ENCODE results near the gene PAPPA.

PAPPA gene

GRCh38 chr9:116366241-116366640, 212.7 kb downstream of the PAPPA start:
- Mint-ChIP-seq H3K9me3 (no peaks in the 10 kb centered on the region), H3K4me1 (ENCODE audit: low read depth) (no peaks in the 10 kb centered on the region), H3K36me3 (ENCODE audit: low read depth) (no peaks in the 10 kb centered on the region), H3K4me3 (no peak overlapping the region), H3K27me3 (no peaks in the 10 kb centered on the region), H3K27ac (no peak overlapping the region)
- intact Hi-C loops (cut with micrococcal nuclease), result no loop called here

- intact Hi-C loops (cut with micrococcal nuclease), result no loop called here
- Mint-ChIP-seq H3K9me3 (no peaks in the 10 kb centered on the region), H3K27me3 (no peaks in the 10 kb centered on the region), H3K4me1 (ENCODE audit: low read depth) (no peaks in the 10 kb centered on the region), H3K4me3 (no peak overlapping the region), H3K27ac (no peak overlapping the region), H3K36me3 (ENCODE audit: low read depth) (no peaks in the 10 kb centered on the region)
Measured at GRCh38 chr9:116368680-116369079, 215.1 kb downstream of the PAPPA start.

- H3K4me1 Mint-ChIP-seq (ENCODE audit: low read depth), result no peaks in the 10 kb centered on the region
- intact Hi-C loops (cut with micrococcal nuclease), result no loop called here
- H3K4me3 Mint-ChIP-seq, result no peak overlapping the region
- H3K36me3 Mint-ChIP-seq (ENCODE audit: low read depth), result no peaks in the 10 kb centered on the region
- no peaks in the 10 kb centered on the region for H3K27me3 Mint-ChIP-seq
- H3K9me3 Mint-ChIP-seq, result no peaks in the 10 kb centered on the region
- H3K27ac Mint-ChIP-seq, result no peak overlapping the region
Measured at GRCh38 chr9:116369706-116370105, 216.1 kb downstream of the PAPPA start.

- no peak overlapping the region for H3K4me3 Mint-ChIP-seq
- no peaks in the 10 kb centered on the region for H3K4me1 Mint-ChIP-seq (ENCODE audit: low read depth)
- H3K9me3 Mint-ChIP-seq, result no peaks in the 10 kb centered on the region
- no peaks in the 10 kb centered on the region for H3K36me3 Mint-ChIP-seq (ENCODE audit: low read depth)
- H3K27me3 Mint-ChIP-seq, result no peaks in the 10 kb centered on the region
- intact Hi-C loops (cut with micrococcal nuclease), result no loop called here
- H3K27ac Mint-ChIP-seq, result no peak overlapping the region
Measured at GRCh38 chr9:116370556-116370955, 217.0 kb downstream of the PAPPA start.

GRCh38 chr9:116372081-116372673, 218.6 kb downstream of the PAPPA start:
- no peaks in the 10 kb centered on the region for H3K36me3 Mint-ChIP-seq (ENCODE audit: low read depth)
- no peak overlapping the region for H3K4me3 Mint-ChIP-seq

GRCh38 chr9:116372786-116373185, 219.2 kb downstream of the PAPPA start:
- Mint-ChIP-seq H3K36me3 (ENCODE audit: low read depth) (no peaks in the 10 kb centered on the region), H3K4me3 (no peak overlapping the region), H3K4me1 (ENCODE audit: low read depth) (no peaks in the 10 kb centered on the region), H3K9me3 (no peaks in the 10 kb centered on the region), H3K27ac (no peak overlapping the region), H3K27me3 (no peaks in the 10 kb centered on the region)
- intact Hi-C loops (cut with micrococcal nuclease), result no loop called here

More at GRCh38 chr9:116372081-116372673, 218.6 kb downstream of the PAPPA start:
- Mint-ChIP-seq H3K27ac (no peak overlapping the region), H3K27me3 (no peaks in the 10 kb centered on the region), H3K4me1 (ENCODE audit: low read depth) (no peaks in the 10 kb centered on the region), H3K9me3 (no peaks in the 10 kb centered on the region)
- intact Hi-C loops (cut with micrococcal nuclease), result no loop called here

GRCh38 chr9:116377179-116377798, 223.7 kb downstream of the PAPPA start:
- Mint-ChIP-seq H3K27ac (no peak overlapping the region), H3K36me3 (ENCODE audit: low read depth) (no peaks in the 10 kb centered on the region), H3K27me3 (no peaks in the 10 kb centered on the region), H3K4me3 (no peak overlapping the region), H3K4me1 (ENCODE audit: low read depth) (no peaks in the 10 kb centered on the region), H3K9me3 (no peaks in the 10 kb centered on the region)
- intact Hi-C loops (cut with micrococcal nuclease), result no loop called here

- H3K9me3 Mint-ChIP-seq, result no peaks in the 10 kb centered on the region
- H3K36me3 Mint-ChIP-seq (ENCODE audit: low read depth), result no peaks in the 10 kb centered on the region
- H3K27ac Mint-ChIP-seq, result no peak overlapping the region
- H3K4me3 Mint-ChIP-seq, result no peak overlapping the region
- H3K27me3 Mint-ChIP-seq, result no peaks in the 10 kb centered on the region
- intact Hi-C loops (cut with micrococcal nuclease), result no loop called here
- H3K4me1 Mint-ChIP-seq (ENCODE audit: low read depth), result no peaks in the 10 kb centered on the region
Measured at GRCh38 chr9:116378873-116379272, 225.3 kb downstream of the PAPPA start.

GRCh38 chr9:116379821-116380220, 226.2 kb downstream of the PAPPA start:
- Mint-ChIP-seq H3K4me1 (ENCODE audit: low read depth) (no peaks in the 10 kb centered on the region), H3K36me3 (ENCODE audit: low read depth) (no peaks in the 10 kb centered on the region), H3K27me3 (no peaks in the 10 kb centered on the region), H3K9me3 (no peaks in the 10 kb centered on the region), H3K4me3 (no peak overlapping the region), H3K27ac (no peak overlapping the region)
- intact Hi-C loops (cut with micrococcal nuclease), result no loop called here

GRCh38 chr9:116380496-116380995, 227.0 kb downstream of the PAPPA start:
- Mint-ChIP-seq H3K27me3 (no peaks in the 10 kb centered on the region), H3K4me3 (no peak overlapping the region), H3K4me1 (ENCODE audit: low read depth) (no peaks in the 10 kb centered on the region), H3K9me3 (no peaks in the 10 kb centered on the region), H3K27ac (no peak overlapping the region), H3K36me3 (ENCODE audit: low read depth) (no peaks in the 10 kb centered on the region)
- intact Hi-C loops (cut with micrococcal nuclease), result no loop called here

- Mint-ChIP-seq H3K4me1 (ENCODE audit: low read depth) (no peaks in the 10 kb centered on the region), H3K9me3 (no peaks in the 10 kb centered on the region), H3K27ac (no peak overlapping the region), H3K36me3 (ENCODE audit: low read depth) (no peaks in the 10 kb centered on the region), H3K27me3 (no peaks in the 10 kb centered on the region), H3K4me3 (no peak overlapping the region)
- intact Hi-C loops (cut with micrococcal nuclease), result no loop called here
Measured at GRCh38 chr9:116381350-116381749, 227.8 kb downstream of the PAPPA start.

- Mint-ChIP-seq H3K9me3 (no peaks in the 10 kb centered on the region), H3K36me3 (ENCODE audit: low read depth) (no peaks in the 10 kb centered on the region), H3K4me1 (ENCODE audit: low read depth) (no peaks in the 10 kb centered on the region), H3K27ac (no peak overlapping the region), H3K4me3 (no peak overlapping the region), H3K27me3 (no peaks in the 10 kb centered on the region)
- intact Hi-C loops (cut with micrococcal nuclease), result no loop called here
Measured at GRCh38 chr9:116382053-116382452, 228.5 kb downstream of the PAPPA start.

- H3K4me1 Mint-ChIP-seq (ENCODE audit: low read depth), result no peaks in the 10 kb centered on the region
- intact Hi-C loops (cut with micrococcal nuclease), result no loop called here
- no peaks in the 10 kb centered on the region for H3K9me3 Mint-ChIP-seq
- H3K4me3 Mint-ChIP-seq, result no peak overlapping the region
- H3K27ac Mint-ChIP-seq, result no peak overlapping the region
- H3K36me3 Mint-ChIP-seq (ENCODE audit: low read depth), result no peaks in the 10 kb centered on the region
- no peaks in the 10 kb centered on the region for H3K27me3 Mint-ChIP-seq
Measured at GRCh38 chr9:116383133-116383532, 229.5 kb downstream of the PAPPA start.

- intact Hi-C loops (cut with micrococcal nuclease), result no loop called here
- Mint-ChIP-seq H3K4me1 (ENCODE audit: low read depth) (no peaks in the 10 kb centered on the region), H3K4me3 (no peak overlapping the region), H3K27ac (no peak overlapping the region), H3K9me3 (no peaks in the 10 kb centered on the region), H3K27me3 (no peaks in the 10 kb centered on the region), H3K36me3 (ENCODE audit: low read depth) (no peaks in the 10 kb centered on the region)
Measured at GRCh38 chr9:116383936-116384335, 230.3 kb downstream of the PAPPA start.
